GM10266 (cell line): Measurements from ENCODE around the gene ACADVL.

Source experiments
- DNase-seq: peaks from one replicate; pipeline ENCODE4 v3.0.0; 2012; ENCODE audit errors: extremely low spot score
- CTCF ChIP-seq: IDR thresholded peaks from 2 replicates; pipeline ENCODE4 v1.5.1; 2012; ENCODE audit warnings: mild to moderate bottlenecking, low read depth; ENCODE audit not compliant: control insufficient read depth, insufficient read depth; ENCODE audit errors: missing control alignments

ACADVL gene

GRCh38 chr17:7224110-7224509 lies 4.4 kb downstream of the ACADVL start:
- DNase-seq, result no peak
- TF ChIP-seq CTCF, result no peak

GRCh38 chr17:7224661-7225111 lies 4.9 kb downstream of the ACADVL start:
- DNase-seq, result no peak
- TF ChIP-seq CTCF, result no peak

- TF ChIP-seq CTCF, result no peak
- no peak for DNase-seq
These were observed 6.1 kb downstream of the ACADVL start for GRCh38 chr17:7225711-7226331.

- DNase-seq, result no peak
- no peak for TF ChIP-seq CTCF
These were observed 7.3 kb downstream of the ACADVL start for GRCh38 chr17:7226721-7227710.

GRCh38 chr17:7228920-7229319 lies 9.2 kb downstream of the ACADVL start:
- no peak for DNase-seq
- no peak for TF ChIP-seq CTCF

- no peak for TF ChIP-seq CTCF
These were observed 9.8 kb downstream of the ACADVL start for GRCh38 chr17:7229504-7229903.

GRCh38 chr17:7232114-7232513 lies 12.4 kb downstream of the ACADVL start:
- no peak for TF ChIP-seq CTCF
- DNase-seq, result no peak

More at GRCh38 chr17:7229504-7229903, 9.8 kb downstream of the ACADVL start:
- no peak for DNase-seq
